Gastrocnemius medialis (tissue), 4 donors: ENCODE results near the gene NOL4L.

Experiments used
- CTCF ChIP-seq, 5 experiments: fragments of 450-650 bp in 3 of 5; fragments of 200-600 bp in 2 of 5; sonication (generic) in 2 of 5; IDR thresholded peaks in 4 of 5; conservative IDR thresholded peaks in 1 of 5; 1 replicate in 4 of 5; 2 replicates in 1 of 5; pipeline ENCODE4 v1.5.1; 2016 to 2019; ENCODE audit warnings: antibody characterized with exemption in 5 of 5, mild to moderate bottlenecking in 3 of 5, moderate library complexity in 3 of 5
- POLR2A ChIP-seq, 2 donors: fragments of 450-650 bp; IDR thresholded peaks; one replicate each; pipeline ENCODE4 v1.6.1; 2017; ENCODE audit warnings: antibody characterized with exemption in 2 of 2, mild to moderate bottlenecking in 2 of 2, moderate library complexity in 2 of 2

GRCh38 chr20:32572271-32572968 lies 12.7 kb downstream of the NOL4L start:
- TF ChIP-seq CTCF (IDR thresholded peaks at IDR 0.05 in 4 of 5, conservative IDR thresholded peaks at IDR 0.05 in 1 of 5): no peak
- no peak for TF ChIP-seq POLR2A (IDR thresholded peaks at IDR 0.05)
